Skeletal muscle tissue (tissue), 4 donors: ENCODE data around the gene UPK1A. TPM values are rescaled to one million over a fixed set of nuclear protein-coding genes. Genes with fewer than 3 reads are reported as not detected.
"Not testable (repeated sequence)": the region's sequence is repeated elsewhere in the genome, so short reads cannot be mapped to it uniquely, and the experiment has no call there.

Experiments
- H3K27ac ChIP-seq: one replicate; pipeline ENCODE4 v1.7.0; 2013; ENCODE audit warnings: mild to moderate bottlenecking, low read depth, low read length, inconsistent platforms
- H3K27me3 ChIP-seq, 3 donors: one replicate each; pipeline ENCODE4 v1.7.0; 2013; ENCODE audit warnings: low read length in 3 of 3; ENCODE audit not compliant: control insufficient read depth in 3 of 3, insufficient read depth in 3 of 3
- H3K36me3 ChIP-seq, 3 donors: one replicate each; pipeline ENCODE4 v1.7.0; 2013; ENCODE audit warnings: low read length in 3 of 3; ENCODE audit not compliant: control insufficient read depth in 3 of 3, insufficient read depth in 3 of 3
- H3K4me1 ChIP-seq, 3 donors: one replicate each; pipeline ENCODE4 v1.7.0; 2013; ENCODE audit warnings: low read length in 3 of 3, mild to moderate bottlenecking in 3 of 3; ENCODE audit not compliant: control insufficient read depth in 3 of 3, insufficient read depth in 3 of 3
- H3K4me3 ChIP-seq, 3 donors: one replicate each; pipeline ENCODE4 v1.7.0; 2013; ENCODE audit warnings: low read length in 3 of 3
- H3K9ac ChIP-seq, 3 donors: one replicate each; pipeline ENCODE4 v1.7.0; 2013; ENCODE audit warnings: low read length in 3 of 3, mild to moderate bottlenecking in 3 of 3, moderate library complexity in 2 of 3, low read depth in 1 of 3
- H3K9me3 ChIP-seq, 3 donors: one replicate each; pipeline ENCODE4 v1.7.0; 2013; ENCODE audit warnings: low read length in 3 of 3; ENCODE audit not compliant: control insufficient read depth in 3 of 3
- total RNA-seq: library from RNA; depleted of rRNA; stranded (reverse); fragments of >200 nt; gene quantifications from one replicate; pipeline ENCODE4 v1.2.3, GENCODE V29; 2014
- donor health status: Osteomylitis.

The UPK1A gene
- total RNA-seq, 1 donor from 2014 or later, result not detected

DNA sequence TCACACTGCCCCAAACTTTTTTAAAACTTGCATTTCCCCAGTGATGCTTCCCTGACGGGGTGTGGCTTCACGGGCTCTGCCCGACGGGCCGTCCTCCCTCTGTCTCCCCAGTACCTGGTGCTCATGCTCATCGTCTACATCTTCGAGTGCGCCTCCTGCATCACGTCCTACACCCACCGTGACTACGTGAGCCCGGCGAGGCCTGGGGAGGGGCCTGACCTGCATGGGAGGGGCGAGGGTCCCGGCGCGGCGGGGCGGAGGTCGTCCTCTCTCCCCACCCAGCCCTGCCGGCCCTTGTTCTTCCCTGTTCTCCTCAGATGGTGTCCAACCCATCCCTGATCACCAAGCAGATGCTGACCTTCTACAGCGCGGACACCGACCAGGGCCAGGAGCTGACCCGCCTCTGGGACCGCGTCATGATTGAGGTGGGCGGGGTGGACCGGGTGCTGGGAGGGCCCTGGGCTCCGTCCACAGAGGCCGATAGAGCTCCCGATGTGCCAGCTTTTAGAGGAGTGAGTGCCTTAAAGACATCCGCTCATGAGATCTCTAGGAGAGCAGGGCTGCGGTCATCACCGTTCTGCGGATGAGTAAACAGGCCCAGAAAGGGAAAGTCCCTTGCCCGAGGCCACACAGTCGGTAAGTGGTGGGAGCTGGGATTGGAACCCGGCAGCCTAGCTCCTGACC lies 6.9 kb downstream of the UPK1A start:
- H3K4me1 ChIP-seq, result peaks cover 0 to 6% (median 4%) of the 10 kb centered on the region in 3 donors
- H3K9ac ChIP-seq, result peak overlapping the region in 1 of 3 donors; percentile 25
- peak overlapping the region in 1 of 3 donors; percentile 43 for H3K4me3 ChIP-seq
- no peaks in the 10 kb centered on the region for H3K36me3 ChIP-seq
- H3K27ac ChIP-seq, result no peak overlapping the region
- no peaks in the 10 kb centered on the region for H3K9me3 ChIP-seq
- peaks cover 27 to 36% (median 32%) of the 10 kb centered on the region in 3 donors for H3K27me3 ChIP-seq

- Histone ChIP-seq H3K27me3 (peaks cover 22 to 28% (median 28%) of the 10 kb centered on the region in 3 donors), H3K4me1 (peaks cover 0 to 6% (median 4%) of the 10 kb centered on the region in 3 donors), H3K9me3 (no peaks in the 10 kb centered on the region), H3K9ac (no peak overlapping the region), H3K27ac (no peak overlapping the region), H3K36me3 (no peaks in the 10 kb centered on the region), H3K4me3 (no peak overlapping the region)
Observed at GRCh38 chr19:35675589-35676140, 9.3 kb downstream of the UPK1A start.

GRCh38 chr19:35689836-35690235 lies 23.5 kb downstream of the UPK1A start:
- no peaks in the 10 kb centered on the region for H3K36me3 ChIP-seq
- no peaks in the 10 kb centered on the region for H3K9me3 ChIP-seq
- H3K27me3 ChIP-seq, result no peaks in the 10 kb centered on the region
- H3K4me1 ChIP-seq, result no peaks in the 10 kb centered on the region
- no peak overlapping the region for H3K27ac ChIP-seq
- H3K4me3 ChIP-seq, result no peak overlapping the region
- H3K9ac ChIP-seq, result no peak overlapping the region

GRCh38 chr19:35691106-35691505 lies 24.8 kb downstream of the UPK1A start:
- H3K4me1 ChIP-seq, H3K9ac ChIP-seq, H3K27ac ChIP-seq, H3K36me3 ChIP-seq, H3K4me3 ChIP-seq, H3K9me3 ChIP-seq, H3K27me3 ChIP-seq: not testable (repeated sequence)

DNA sequence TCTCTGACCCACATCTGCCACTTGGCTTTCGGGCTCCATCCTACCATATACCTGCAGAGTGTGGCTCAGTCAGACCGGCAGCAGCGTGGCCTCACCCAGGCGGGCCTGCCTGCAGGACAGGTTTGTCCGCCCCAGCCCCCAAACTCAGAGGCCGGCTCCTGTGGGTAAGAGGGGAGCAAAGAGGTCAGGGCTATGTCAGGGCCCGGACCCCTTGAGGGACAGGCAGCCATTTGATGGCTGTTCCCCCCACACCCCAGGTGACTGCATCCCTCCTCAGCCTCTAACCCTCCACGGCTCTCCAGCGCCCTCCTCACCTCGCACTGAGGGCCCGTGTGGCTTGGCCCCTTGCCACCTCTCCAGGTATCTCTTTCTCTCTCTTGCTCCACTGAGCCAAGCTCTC lies 25.7 kb downstream of the UPK1A start:
- no peaks in the 10 kb centered on the region for H3K4me1 ChIP-seq
- no peaks in the 10 kb centered on the region for H3K9me3 ChIP-seq
- H3K27ac ChIP-seq, result no peak overlapping the region
- H3K9ac ChIP-seq, result no peak overlapping the region
- no peaks in the 10 kb centered on the region for H3K27me3 ChIP-seq
- no peak overlapping the region for H3K4me3 ChIP-seq
- H3K36me3 ChIP-seq, result no peaks in the 10 kb centered on the region

GRCh38 chr19:35693422-35693821 lies 27.1 kb downstream of the UPK1A start:
- Histone ChIP-seq H3K27me3 (no peaks in the 10 kb centered on the region), H3K27ac (no peak overlapping the region), H3K36me3 (no peaks in the 10 kb centered on the region), H3K4me1 (no peaks in the 10 kb centered on the region), H3K9ac (no peak overlapping the region), H3K4me3 (no peak overlapping the region), H3K9me3 (no peaks in the 10 kb centered on the region)

DNA sequence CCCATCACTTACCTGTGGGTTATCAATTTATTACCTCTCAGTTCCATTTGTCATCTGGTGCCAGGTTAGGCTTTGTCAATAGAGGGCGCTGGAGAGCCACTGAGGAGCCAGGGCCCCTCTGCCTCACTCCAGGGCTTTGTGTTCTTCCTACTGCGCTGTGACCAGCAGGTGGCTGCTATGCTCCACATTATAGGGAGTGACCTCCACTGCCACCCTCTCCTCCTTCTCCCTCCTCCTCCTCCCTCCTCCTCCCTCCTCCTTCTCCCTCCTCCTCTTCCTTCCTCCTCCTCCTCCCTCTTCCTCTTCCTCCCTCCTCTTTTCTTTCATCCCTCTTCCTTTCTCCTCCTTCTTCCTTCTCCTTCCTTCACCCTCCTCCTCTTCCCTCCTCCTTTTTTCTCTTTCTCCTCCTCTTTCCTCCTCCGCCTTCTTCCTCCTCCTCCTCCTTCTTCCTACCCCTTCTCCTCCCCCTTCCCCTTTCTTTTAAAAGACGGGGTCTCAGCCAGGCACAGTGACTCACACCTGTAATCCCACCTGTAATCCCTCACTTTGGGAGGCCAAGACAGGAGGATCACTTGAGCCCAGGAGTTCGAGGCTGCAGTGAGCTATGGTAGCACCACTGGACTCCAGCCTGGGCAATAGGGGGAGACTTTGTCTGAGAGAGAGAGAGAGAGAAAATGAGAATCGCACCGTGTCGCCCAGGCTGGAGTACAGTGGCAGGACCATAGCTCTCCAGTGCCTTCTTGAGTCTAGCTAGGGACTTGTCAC lies 27.7 kb downstream of the UPK1A start:
- Histone ChIP-seq H3K27me3 (no peaks in the 10 kb centered on the region), H3K4me1 (no peaks in the 10 kb centered on the region), H3K9me3 (no peaks in the 10 kb centered on the region), H3K9ac (no peak overlapping the region), H3K4me3 (no peak overlapping the region), H3K36me3 (no peaks in the 10 kb centered on the region), H3K27ac (no peak overlapping the region)

GRCh38 chr19:35695895-35696422 lies 29.6 kb downstream of the UPK1A start:
- no peaks in the 10 kb centered on the region for H3K4me1 ChIP-seq

DNA sequence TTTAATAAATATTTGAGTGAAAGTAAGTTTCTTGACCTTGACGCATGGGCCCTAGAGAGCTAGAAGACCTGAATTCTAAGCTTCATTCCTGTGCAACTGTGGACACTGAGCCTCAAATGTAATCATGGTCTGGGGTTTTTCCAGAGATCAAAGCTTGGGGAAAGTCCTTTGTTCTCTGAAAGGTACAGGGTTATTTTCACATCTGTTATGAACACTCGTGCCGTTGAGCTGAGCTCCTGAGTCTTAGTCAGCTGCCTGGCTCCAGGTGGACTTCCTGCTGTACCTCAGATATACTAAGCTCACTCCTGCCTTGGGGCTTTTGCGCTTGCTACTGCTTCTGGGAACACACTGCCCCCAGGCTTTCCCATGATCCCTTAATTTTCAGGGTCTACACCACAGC lies 30.5 kb downstream of the UPK1A start:
- Histone ChIP-seq H3K36me3 (no peaks in the 10 kb centered on the region), H3K9me3 (no peaks in the 10 kb centered on the region), H3K27ac (no peak overlapping the region), H3K4me3 (no peak overlapping the region), H3K4me1 (no peaks in the 10 kb centered on the region), H3K9ac (no peak overlapping the region), H3K27me3 (no peaks in the 10 kb centered on the region)

More at GRCh38 chr19:35695895-35696422, 29.6 kb downstream of the UPK1A start:
- no peak overlapping the region for H3K27ac ChIP-seq
- no peaks in the 10 kb centered on the region for H3K27me3 ChIP-seq
- no peaks in the 10 kb centered on the region for H3K9me3 ChIP-seq
- H3K9ac ChIP-seq, result no peak overlapping the region
- H3K4me3 ChIP-seq, result no peak overlapping the region
- H3K36me3 ChIP-seq, result no peaks in the 10 kb centered on the region
